PFSK-1 (cell line): ENCODE results near the gene ARID4B.

ENCODE experiments used
- FOXP2 ChIP-seq: optimal IDR thresholded peaks from 2 replicates; pipeline ENCODE3; 2011; ENCODE audit warnings: borderline replicate concordance, control low read depth, inconsistent platforms; ENCODE audit not compliant: insufficient read depth; ENCODE audit errors: extremely low read length, extremely low read depth
- POLR2AphosphoS5 ChIP-seq: IDR thresholded peaks from 2 replicates; pipeline ENCODE4 v1.6.1; 2012; ENCODE audit warnings: low read depth, mild to moderate bottlenecking, control low read depth, low read length, moderate library complexity
- SIN3A ChIP-seq: IDR thresholded peaks from 2 replicates; pipeline ENCODE4 v1.6.1; 2012; ENCODE audit warnings: mild to moderate bottlenecking, low read length, moderate library complexity, borderline replicate concordance; ENCODE audit not compliant: insufficient read depth
- TAF1 ChIP-seq: IDR thresholded peaks from 2 replicates; pipeline ENCODE4 v1.6.1; 2012; ENCODE audit warnings: low read length, control low read depth, borderline replicate concordance; ENCODE audit not compliant: insufficient read depth
- TF ChIP-seq, protein P1 (sequence below), 2 experiments: IDR thresholded peaks; 2 replicates each; pipeline versions ENCODE4 v1.6.1 to v1.8.0; 2011 to 2012; ENCODE audit warnings: low read depth in 2 of 2, low read length in 2 of 2, control low read depth in 1 of 2, inconsistent platforms in 1 of 2, mild to moderate bottlenecking in 1 of 2, moderate library complexity in 1 of 2; ENCODE audit not compliant: insufficient read depth in 1 of 2

DNA sequence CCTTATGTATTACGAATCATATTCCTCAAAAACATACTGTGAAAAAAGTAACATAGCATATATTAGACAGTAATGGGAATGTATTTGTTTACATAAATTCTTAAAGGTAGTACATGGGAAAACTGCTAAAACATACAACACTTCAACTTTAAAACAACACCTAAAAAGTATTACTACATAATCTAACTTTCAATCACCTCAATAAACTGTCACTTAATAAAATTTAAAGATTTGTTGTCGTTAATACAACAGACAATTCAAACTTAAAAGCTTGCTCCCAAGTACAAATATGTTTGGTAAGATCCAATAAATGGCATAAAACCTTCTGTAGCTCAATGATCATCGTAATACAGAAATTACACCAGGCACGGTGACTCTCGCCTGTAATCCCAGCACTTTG, 3.7 kb downstream of the ARID4B start:
- TF ChIP-seq SIN3A (no peak), POLR2AphosphoS5 (no peak), TAF1 (no peak), FOXP2 (no peak)
- TF ChIP-seq, protein P1, sequence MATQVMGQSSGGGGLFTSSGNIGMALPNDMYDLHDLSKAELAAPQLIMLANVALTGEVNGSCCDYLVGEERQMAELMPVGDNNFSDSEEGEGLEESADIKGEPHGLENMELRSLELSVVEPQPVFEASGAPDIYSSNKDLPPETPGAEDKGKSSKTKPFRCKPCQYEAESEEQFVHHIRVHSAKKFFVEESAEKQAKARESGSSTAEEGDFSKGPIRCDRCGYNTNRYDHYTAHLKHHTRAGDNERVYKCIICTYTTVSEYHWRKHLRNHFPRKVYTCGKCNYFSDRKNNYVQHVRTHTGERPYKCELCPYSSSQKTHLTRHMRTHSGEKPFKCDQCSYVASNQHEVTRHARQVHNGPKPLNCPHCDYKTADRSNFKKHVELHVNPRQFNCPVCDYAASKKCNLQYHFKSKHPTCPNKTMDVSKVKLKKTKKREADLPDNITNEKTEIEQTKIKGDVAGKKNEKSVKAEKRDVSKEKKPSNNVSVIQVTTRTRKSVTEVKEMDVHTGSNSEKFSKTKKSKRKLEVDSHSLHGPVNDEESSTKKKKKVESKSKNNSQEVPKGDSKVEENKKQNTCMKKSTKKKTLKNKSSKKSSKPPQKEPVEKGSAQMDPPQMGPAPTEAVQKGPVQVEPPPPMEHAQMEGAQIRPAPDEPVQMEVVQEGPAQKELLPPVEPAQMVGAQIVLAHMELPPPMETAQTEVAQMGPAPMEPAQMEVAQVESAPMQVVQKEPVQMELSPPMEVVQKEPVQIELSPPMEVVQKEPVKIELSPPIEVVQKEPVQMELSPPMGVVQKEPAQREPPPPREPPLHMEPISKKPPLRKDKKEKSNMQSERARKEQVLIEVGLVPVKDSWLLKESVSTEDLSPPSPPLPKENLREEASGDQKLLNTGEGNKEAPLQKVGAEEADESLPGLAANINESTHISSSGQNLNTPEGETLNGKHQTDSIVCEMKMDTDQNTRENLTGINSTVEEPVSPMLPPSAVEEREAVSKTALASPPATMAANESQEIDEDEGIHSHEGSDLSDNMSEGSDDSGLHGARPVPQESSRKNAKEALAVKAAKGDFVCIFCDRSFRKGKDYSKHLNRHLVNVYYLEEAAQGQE (IDR thresholded peaks at IDR 0.05; ENCODE audit: insufficient read depth in 1 of 2, low read depth in 2 of 2, low read length in 2 of 2), result no peak
